Activated CD8-positive, alpha-beta memory T cell treated with anti-CD3 and anti-CD28 coated beads for 1 hour (primary cell): ENCODE data around the gene TTC21A.

Source experiments
- DNase-seq, 2 donors: peaks; one replicate each; pipeline ENCODE4 v3.0.0-alpha.2; 2020; ENCODE audit warnings: low read depth in 1 of 2; ENCODE audit errors: extremely low read depth in 1 of 2

Gene TTC21A

DNA sequence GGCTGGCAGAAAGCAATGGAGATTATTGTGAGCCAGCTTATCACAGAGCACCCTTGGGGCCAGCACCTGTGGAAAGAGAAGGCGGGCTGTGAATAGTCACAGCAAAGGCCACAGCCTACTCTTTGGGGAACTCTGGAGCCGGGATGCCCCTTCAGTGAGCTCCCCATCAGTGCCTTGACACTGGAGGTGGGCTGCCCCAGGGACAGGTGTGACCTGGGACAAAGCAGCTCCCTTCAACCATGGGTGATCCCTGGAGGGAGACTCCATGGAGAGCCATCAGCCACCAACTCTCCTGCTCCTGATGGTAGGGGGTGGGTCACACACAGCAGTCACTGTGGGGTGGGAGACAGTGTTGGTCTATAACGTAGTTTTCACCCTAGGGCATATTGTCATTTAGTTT, 5.8 kb downstream of the TTC21A start:
- no peak for DNase-seq

DNA sequence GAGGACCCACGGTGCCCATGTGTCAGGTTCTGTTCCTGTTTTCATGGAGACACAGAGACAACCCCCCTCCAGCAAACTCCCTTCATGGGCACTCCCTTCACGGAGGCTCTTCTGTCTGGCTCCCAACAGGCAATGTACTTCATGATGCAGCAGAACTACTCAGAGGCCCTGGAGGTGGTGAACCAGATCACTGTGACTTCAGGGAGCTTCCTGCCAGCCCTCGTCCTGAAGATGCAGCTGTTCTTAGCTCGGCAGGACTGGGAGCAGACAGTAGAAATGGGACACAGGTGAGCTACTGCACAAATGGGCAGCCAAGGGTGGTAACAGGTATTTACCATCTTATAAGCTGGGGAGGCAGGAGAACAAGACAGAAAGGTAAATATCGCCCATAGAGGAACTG, 7.0 kb downstream of the TTC21A start:
- no peak for DNase-seq

DNA sequence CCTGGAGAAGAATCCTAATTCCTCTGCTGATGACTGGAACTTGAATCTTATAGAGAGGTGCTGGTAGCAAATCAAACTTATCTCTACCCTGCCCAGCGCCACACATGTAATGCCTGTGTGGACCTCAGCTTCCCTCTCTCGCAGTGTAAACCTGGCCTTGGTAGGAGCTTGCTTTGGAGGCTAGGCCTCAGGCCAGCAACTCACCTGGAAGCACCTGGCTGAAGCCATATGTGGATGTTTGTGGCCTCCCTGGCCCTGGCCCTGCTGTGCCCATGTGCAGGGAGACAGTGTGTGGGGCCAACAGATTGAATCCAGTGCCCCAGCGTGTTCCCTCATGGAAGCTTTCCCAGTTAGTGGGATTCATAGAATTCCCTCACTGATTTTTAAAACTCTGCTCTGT, 8.4 kb downstream of the TTC21A start:
- DNase-seq = no peak

DNA sequence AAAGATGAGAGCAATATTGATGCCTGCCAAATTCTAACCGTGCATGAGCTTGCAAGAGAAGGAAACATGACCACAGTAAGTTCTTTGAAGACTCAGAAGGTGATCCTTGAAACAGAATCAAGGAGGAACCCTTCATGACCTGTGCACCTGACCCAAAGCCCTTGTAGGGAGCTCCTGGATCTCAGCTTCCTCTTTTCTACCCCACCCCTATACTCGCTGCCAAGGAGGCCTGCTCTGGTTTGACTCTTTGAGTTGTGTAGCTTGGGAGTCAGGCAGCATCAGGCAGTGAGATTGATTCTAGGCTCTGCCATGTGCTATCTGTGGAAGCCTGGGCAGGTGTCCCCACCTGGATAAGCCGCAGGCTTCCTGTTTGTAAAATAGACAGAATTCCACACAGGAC, 10.6 kb downstream of the TTC21A start:
- no peak for DNase-seq

DNA sequence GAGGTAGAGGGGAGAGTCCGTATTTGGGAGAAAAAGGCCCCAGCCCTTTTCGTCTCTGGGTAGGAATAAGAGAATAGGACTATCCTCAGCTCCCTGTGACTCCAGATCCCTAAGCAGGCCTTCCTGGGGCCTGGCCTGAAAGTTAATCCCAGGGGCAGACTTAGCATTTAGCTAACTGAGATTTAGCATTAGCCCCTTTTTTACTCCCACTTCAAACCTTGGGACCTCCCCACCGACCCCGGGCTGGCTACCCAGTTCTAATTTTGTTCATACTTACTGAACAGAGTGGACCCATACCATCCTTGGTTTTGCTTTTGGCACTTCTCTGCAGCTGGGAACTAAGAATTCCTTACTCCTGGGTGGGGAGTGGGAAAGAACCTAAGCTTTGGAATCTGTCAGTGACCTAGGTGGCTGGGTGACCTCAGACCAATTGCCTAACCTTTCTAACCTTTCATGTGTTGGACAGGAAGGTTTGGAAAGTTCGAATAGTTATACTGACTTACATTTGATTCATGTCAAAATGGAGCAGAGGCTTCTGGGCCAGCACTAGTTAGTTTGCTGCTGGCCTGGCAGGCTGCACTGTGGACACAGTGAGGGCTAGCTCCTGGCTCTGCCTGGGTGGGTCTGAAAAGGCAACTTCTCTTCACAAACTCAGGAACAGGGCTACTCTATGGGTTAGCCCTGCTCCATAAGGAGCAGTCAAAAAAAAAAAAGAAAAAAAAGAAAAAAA, 11.6 kb downstream of the TTC21A start:
- no peak for DNase-seq

DNA sequence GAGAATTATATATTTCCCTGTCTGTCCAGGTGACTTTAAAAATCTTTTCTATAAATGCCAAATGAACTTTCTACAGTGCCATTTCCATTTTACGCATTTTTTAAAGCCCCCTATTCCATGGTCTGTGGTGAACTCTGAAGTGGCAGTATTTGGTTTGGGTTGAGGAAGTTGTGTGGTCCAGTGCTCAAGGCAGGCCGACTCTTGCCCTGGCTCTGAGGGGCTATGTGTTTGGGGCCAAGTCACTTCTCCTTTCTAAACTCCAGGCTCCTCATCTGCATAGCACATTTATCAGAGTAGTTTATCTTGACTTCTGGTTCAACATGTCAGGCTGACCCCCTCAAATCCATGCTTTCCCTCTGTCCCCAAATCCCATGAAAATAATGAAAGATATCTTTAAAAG, 14.1 kb downstream of the TTC21A start:
- no peak for DNase-seq

DNA sequence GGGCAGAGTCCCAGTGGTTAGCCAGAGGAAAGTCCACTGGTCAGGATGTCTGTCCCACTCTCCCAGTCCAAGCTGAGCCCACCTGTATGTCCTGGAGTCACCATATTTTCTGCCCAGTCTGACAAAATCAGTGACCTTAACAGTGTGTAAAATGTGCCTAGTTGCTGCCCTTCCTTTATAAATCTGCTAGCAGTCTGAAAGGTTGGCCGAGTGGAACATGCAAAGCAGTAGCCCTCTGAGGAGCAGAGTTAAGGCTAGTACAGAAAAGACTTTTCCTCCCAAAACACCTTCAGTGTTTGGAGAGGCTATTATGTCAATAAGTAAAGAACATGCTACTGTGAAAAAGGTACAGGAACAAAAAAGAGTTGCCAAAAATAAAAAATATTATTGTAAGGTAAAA, 15.3 kb downstream of the TTC21A start:
- DNase-seq = no peak

DNA sequence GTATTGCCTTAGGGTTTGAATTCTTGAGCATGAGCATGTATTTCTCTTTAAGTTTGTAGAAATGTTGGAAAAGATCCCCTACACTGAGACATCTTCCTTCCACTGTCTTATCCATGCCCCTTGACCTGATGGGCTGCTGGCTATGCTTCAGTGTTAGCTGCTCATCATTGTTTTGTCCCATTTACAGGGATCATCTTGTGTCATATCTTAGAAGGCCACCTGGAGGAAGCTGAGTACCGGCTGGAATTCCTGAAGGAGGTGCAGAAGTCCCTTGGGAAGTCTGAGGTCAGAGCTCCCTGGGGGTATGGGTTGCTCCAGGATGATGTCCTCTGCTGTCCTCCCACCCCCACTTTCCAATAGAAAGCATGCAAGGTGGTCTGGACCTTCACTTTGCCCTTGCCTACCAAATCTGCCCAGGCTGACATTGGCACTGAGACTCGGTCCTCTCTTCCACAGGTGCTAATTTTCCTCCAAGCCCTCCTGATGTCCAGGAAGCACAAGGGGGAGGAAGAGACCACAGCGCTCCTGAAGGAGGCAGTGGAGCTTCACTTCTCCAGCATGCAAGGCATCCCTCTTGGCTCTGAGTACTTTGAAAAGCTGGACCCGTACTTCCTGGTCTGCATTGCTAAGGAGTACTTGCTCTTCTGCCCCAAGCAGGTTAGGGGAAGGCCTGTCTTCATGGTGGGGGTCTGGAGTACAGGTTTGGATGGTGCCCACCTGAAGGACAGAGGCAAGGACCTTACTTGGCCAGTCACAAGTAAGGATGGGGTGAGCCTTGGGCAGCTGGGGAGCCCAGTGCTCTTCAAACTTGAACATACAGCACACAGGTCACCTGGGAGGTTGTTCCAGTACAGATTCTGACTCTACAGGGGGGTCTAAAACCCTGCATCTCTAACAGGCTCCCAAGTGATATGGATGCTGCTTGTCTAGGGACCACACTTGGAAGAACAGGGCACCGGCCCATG, 17.7 kb downstream of the TTC21A start:
- DNase-seq = no peak

DNA sequence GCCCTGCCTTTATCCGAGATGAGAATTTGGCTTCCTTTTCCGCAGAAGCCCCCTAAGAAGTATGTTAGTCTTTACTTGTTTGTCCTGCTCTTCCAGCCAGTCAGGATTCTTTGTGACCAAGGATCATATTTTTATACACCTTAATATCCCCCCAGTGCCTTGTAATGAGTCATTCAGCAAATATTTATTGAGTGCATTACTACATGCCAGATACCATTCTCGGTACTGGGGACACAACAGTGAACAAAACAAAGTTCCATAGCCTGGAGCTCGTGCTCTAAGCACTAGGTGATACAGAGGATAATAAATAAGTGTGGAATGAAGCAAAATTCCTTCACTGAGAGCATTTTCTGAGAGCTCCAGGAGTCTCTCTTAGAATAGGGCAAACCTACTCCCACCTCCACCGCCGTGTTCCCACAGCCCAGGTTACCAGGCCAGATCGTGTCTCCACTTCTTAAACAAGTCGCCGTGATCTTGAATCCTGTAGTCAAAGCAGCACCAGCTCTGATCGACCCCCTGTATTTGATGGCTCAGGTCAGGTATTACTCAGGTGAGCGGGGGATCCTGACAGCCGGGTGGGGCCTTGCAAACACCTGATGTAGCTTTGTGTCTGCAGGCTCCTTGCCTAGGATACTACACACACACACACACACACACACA, 18.5 kb downstream of the TTC21A start:
- DNase-seq = no peak

DNA sequence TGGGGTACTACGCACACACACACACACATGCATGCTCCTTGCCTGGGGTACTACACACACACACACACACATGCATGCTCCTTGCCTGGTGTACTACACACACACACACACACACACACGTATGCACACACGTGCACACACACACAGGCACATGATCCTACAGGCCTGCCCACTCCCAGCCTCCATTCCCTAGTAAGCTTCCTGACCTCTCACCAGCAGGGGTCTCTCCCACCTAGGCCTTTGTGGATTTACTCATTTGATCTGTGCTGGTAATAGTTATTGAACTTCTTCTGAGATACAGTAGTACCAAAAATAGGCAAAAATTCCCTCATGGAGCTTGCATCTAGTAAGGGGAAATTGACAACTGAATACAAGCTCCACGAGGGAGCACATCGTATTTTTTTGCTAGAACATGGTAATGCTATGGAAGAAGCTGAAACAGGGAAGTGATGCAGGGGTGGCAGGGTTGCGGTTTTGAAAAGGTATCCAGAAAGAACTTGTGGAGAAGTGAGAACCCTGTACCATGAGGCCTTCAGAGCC, 19.1 kb downstream of the TTC21A start:
- no peak for DNase-seq

DNA sequence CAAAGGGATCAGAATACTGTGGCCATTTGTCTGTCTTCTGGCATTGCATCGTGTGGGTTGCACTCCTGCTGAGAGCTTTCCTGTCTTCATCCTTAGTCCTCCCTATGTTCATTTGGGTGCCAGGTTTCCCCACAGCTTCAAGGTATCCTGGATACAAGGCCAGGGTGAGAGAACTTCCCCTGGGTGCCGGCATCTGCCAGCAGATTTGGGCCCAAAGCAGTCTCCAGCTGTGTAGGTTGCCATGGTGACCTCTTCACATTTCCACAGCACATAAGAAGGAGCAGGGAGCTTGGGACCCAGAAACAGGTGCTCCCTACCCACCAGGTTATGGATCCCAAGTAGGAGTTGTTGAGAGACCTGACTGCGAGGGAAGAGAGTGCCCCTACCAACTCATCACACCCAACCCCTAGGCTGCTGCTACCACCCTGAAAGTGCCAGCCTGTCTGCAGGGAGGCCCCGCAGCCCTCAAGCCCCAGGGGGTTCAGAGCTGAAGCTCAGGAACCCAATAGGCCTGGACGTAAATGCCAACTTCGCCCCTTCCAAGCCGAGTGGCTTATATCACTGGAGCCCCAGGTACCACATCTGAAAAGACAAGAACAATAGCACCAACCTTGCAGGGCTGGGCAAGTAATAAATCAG, 19.9 kb downstream of the TTC21A start:
- DNase-seq = no peak

DNA sequence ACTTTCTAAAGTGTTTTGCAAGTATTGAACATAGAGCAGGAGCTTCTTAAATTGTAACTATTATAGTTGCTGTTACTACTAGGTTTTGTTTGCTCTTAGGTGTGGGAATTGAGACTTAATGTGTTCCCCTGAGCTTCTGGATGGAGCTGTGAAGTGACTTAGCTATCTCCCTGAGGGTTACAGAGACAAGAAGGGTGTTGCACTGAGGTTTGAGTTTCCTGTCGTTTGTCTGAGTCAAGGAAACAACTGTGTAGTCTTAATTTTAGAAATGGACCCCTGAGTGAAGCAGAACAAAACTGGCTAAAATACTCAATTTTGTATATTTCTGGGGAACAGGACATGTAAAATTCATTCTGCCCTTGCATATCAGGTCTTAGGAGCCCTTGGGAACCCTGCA, 20.4 kb downstream of the TTC21A start:
- DNase-seq = no peak

DNA sequence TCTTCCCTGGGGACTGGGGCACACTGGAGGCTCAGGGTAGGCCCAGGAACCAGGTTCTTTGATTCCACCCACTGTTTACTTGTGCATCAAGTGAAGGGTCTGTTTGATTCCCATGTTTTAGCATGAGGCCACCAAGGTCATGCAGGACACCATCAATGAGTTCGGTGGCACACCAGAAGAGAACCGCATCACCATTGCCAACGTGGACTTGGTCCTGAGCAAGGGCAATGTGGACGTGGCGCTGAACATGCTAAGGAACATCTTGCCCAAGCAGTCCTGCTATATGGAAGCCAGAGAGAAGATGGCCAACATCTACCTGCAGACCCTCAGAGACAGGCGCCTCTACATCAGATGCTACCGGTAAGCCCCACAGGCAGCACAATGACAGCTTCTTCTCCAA, 21.5 kb downstream of the TTC21A start:
- DNase-seq = no peak

DNA sequence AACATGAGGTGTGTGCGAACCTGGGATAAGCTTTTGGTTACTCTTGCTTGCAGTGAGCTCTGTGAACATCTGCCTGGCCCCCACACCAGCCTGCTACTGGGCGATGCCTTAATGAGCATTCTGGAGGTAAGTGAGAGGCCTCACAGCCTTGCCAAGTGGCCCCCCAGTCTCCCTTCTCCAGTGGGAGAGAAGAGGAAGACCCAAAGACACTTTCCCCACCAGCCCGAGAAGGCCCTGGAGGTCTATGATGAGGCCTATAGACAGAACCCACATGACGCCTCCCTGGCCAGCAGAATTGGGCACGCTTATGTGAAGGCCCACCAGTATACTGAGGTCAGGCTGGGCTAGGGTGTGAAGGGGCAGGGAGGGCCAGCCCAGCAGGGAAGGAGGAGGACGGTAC, 22.5 kb downstream of the TTC21A start:
- DNase-seq = no peak

DNA sequence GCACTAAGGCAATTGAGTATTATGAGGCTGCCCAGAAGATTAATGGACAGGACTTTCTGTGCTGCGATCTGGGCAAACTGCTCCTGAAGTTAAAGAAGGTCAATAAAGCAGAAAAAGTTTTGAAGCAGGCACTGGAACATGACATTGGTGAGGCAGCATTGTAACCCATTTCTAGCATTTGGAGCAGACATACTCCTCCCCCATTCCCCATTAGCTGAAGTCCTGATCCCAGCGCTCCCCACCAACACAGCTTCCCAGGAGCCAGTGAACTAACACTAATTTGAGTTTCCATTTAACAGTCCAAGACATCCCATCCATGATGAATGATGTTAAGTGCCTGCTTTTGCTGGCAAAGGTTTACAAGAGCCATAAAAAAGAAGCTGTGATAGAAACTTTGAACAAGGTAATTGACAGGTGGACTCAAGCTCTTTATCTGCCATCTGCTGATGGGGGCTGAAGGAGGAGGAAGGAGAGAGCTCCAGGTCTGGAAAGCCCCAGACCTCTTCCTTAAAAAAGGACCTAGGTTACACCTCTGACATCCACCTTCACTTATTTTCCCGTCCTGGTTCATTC, 23.3 kb downstream of the TTC21A start:
- no peak for DNase-seq

DNA sequence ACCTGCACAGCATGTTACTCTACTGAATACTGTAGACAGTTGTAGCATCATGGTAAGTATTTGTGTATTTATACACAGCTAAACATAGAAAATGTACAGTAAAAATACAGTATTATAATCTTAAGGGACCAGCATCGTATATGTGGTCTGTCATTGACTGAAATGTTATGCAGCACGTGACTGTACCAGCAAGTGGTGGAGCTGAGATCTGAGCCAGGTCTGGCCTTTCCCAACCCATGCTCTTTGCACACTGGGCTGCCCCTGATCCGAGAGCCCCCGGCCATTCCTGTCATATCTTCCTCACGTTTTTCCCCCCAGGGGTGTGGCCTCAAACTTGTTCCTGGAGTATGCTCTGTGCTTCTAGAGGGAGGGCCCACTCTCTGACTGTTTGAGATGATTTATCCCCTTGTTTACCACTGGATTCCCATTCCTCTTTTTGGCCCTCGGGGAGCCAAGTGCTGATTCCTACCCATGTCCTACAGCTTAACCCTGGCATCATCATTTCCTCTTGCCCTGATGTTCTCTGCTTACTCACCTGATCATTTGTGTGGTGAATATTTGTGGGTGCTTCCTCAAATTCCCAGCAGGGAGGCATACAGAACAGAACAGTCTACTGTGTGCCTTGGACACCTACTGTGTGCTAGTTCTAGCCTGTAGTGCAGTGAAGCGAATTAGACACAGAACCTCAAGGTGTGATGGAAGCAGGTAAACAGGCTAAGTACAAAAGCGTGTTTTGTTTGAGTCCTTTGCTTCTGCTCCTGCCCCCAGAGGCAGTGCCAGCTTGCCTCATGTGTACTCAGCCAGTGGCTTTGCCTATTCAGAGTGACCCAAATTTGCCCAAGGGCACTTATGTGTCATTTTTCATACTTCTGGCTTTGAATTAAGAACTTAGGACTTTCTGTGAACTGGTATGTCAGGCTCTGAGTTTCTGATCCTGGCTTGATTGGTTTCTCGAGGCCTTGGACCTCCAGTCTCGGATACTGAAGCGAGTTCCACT, 24.9 kb downstream of the TTC21A start:
- no peak for DNase-seq

DNA sequence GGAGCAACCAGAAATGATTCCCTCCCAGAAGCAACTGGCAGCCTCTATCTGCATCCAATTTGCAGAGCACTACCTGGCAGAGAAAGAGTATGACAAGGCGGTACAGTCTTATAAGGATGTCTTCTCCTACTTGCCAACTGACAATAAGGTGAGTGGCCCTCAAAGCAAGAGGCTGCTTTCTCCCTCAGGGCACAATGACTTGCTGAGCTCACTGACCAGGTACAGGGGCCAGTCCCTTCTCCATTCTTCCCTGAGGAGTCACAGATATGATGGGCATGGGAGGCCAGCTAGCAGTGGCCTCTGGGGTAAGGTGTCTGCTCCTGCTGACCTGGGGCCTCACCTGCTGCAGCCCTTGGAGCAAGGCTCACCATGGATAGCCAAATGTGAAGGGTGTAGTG, 25.6 kb downstream of the TTC21A start:
- no peak for DNase-seq

DNA sequence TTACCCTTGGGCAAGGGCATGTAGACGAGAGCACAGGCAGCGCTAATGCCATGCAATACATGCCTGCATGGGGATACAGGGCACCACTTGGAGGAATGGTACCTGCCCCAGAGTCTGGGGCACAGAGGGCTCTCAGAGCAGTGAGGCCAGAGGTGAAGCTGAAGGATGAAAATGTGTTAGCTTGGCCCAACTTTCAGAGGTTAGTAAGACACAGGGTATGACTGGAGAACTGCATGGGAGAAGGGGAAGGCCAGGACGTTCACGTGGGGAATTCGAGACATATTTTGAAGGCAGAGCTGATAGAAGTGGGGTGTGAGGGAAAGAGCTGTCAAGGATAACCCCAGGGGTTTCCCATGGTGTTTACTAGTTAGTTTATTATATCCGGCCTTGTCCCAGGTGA, 26.3 kb downstream of the TTC21A start:
- no peak for DNase-seq

DNA sequence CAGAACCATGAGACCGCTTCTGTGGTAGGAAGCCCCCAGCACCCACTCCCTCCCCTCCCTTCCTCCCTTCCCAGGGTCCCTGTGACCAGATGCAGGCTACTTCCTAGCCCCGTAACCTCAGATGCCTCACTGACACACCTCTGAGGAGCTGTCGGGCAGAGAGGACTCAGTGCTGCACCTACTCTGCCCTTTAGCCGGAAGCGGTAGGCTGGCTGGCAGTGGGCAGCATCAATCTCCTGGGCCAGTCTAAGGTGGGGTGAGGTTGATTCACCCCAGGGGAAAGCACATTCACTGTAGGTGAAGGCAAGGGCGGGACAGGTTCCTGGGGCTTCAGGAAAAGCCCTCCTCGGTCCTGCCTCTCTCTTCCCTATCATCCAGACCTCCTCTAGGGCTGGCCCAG, 26.8 kb downstream of the TTC21A start:
- no peak for DNase-seq
